Measurements from ENCODE around the gene CDKL5. TPM values are rescaled to one million over a fixed set of nuclear protein-coding genes. Genes with fewer than 3 reads are reported as not detected.

Gene CDKL5
- total and polyA plus RNA-seq, 3 experiments from 2014 or later = 1.2 to 2.6 (median 1.5) TPM

- no peaks in the 10 kb centered on the region for H3K9me3 Mint-ChIP-seq
- no peak overlapping the region for H3K27ac ChIP-seq (ENCODE audit: low read depth, low read length)
- H3K36me3 ChIP-seq (ENCODE audit: insufficient read depth, low read length) = no peaks in the 10 kb centered on the region
- ChIA-PET CTCF (no interaction called here), POLR2A (no interaction called here)
- peaks cover 0 to 2% (median 0%) of the 10 kb centered on the region in 3 donors for H3K4me1 Mint-ChIP-seq
- no peaks in the 10 kb centered on the region for H3K4me1 ChIP-seq (ENCODE audit: insufficient read depth, low read length)
- H3K27me3 Mint-ChIP-seq = peaks cover 0 to 4% of the 10 kb centered on the region in 2 donors
- no peaks in the 10 kb centered on the region for H3K27me3 ChIP-seq (ENCODE audit: insufficient read depth, low read length, poor library complexity, severe bottlenecking)
- no peak overlapping the region for H3K4me3 ChIP-seq (ENCODE audit: low read length)
- no peaks in the 10 kb centered on the region for H3K9me3 ChIP-seq (ENCODE audit: low read length)
- H3K36me3 Mint-ChIP-seq = peaks cover 0 to 3% (median 0%) of the 10 kb centered on the region in 3 donors
- no peak overlapping the region for H3K4me3 Mint-ChIP-seq
- no peak for DNase-seq
- H3K27ac Mint-ChIP-seq = no peak overlapping the region
These were observed 9.5 kb downstream of the CDKL5 start for GRCh38 chrX:18434896-18435295.

- Mint-ChIP-seq H3K36me3 (peaks cover 0 to 3% (median 0%) of the 10 kb centered on the region in 3 donors), H3K9me3 (no peaks in the 10 kb centered on the region), H3K27me3 (peaks cover 0 to 4% of the 10 kb centered on the region in 2 donors), H3K4me1 (peaks cover 0 to 3% (median 2%) of the 10 kb centered on the region in 3 donors), H3K4me3 (no peak overlapping the region), H3K27ac (peak overlapping the region in 2 of 8 donors; percentile 35 to 82)
- H3K4me3 ChIP-seq (ENCODE audit: low read length) = no peak overlapping the region
- H3K4me1 ChIP-seq (ENCODE audit: insufficient read depth, low read length) = no peaks in the 10 kb centered on the region
- no peaks in the 10 kb centered on the region for H3K9me3 ChIP-seq (ENCODE audit: low read length)
- POLR2A ChIA-PET = no interaction called here
- DNase-seq = no peak
- H3K36me3 ChIP-seq (ENCODE audit: insufficient read depth, low read length) = no peaks in the 10 kb centered on the region
- no peaks in the 10 kb centered on the region for H3K27me3 ChIP-seq (ENCODE audit: insufficient read depth, low read length, poor library complexity, severe bottlenecking)
- no peak overlapping the region for H3K27ac ChIP-seq (ENCODE audit: low read depth, low read length)
- CTCF ChIA-PET = no interaction called here
These were observed 10.6 kb downstream of the CDKL5 start for GRCh38 chrX:18436017-18436416.

- H3K9me3 Mint-ChIP-seq = no peaks in the 10 kb centered on the region
- Histone ChIP-seq H3K9me3 (ENCODE audit: low read length) (no peaks in the 10 kb centered on the region), H3K27me3 (ENCODE audit: insufficient read depth, low read length, poor library complexity, severe bottlenecking) (no peaks in the 10 kb centered on the region), H3K4me3 (ENCODE audit: low read length) (no peak overlapping the region), H3K36me3 (ENCODE audit: insufficient read depth, low read length) (no peaks in the 10 kb centered on the region), H3K4me1 (ENCODE audit: insufficient read depth, low read length) (no peaks in the 10 kb centered on the region), H3K27ac (ENCODE audit: low read depth, low read length) (no peak overlapping the region)
- peaks cover 6 to 11% (median 7%) of the 10 kb centered on the region in 3 donors for H3K4me1 Mint-ChIP-seq
- H3K4me3 Mint-ChIP-seq = no peak overlapping the region
- DNase-seq = no peak
- POLR2A ChIA-PET = no interaction called here
- H3K27ac Mint-ChIP-seq = no peak overlapping the region
- H3K27me3 Mint-ChIP-seq = peaks cover 0 to 7% of the 10 kb centered on the region in 2 donors
- CTCF ChIA-PET = no interaction called here
- peaks cover 0 to 3% (median 1%) of the 10 kb centered on the region in 3 donors for H3K36me3 Mint-ChIP-seq
These were observed 15.4 kb downstream of the CDKL5 start for GRCh38 chrX:18440835-18441234.

- Mint-ChIP-seq H3K36me3 (peaks cover 0 to 1% (median 0%) of the 10 kb centered on the region in 3 donors), H3K9me3 (no peaks in the 10 kb centered on the region), H3K27ac (no peak overlapping the region), H3K4me3 (no peak overlapping the region), H3K4me1 (peaks cover 5 to 11% (median 6%) of the 10 kb centered on the region in 3 donors), H3K27me3 (peaks cover 0 to 5% of the 10 kb centered on the region in 2 donors)
- no peaks in the 10 kb centered on the region for H3K36me3 ChIP-seq (ENCODE audit: insufficient read depth, low read length)
- no peak for DNase-seq
- no peak overlapping the region for H3K27ac ChIP-seq (ENCODE audit: low read depth, low read length)
- H3K4me1 ChIP-seq (ENCODE audit: insufficient read depth, low read length) = no peaks in the 10 kb centered on the region
- no peak overlapping the region for H3K4me3 ChIP-seq (ENCODE audit: low read length)
- H3K27me3 ChIP-seq (ENCODE audit: insufficient read depth, low read length, poor library complexity, severe bottlenecking) = no peaks in the 10 kb centered on the region
- CTCF ChIA-PET = no interaction called here
- no peaks in the 10 kb centered on the region for H3K9me3 ChIP-seq (ENCODE audit: low read length)
- POLR2A ChIA-PET = no interaction called here
These were observed 16.5 kb downstream of the CDKL5 start for GRCh38 chrX:18441780-18442367.

- Mint-ChIP-seq H3K9me3 (no peaks in the 10 kb centered on the region), H3K27me3 (peaks cover 0 to 5% of the 10 kb centered on the region in 2 donors), H3K27ac (no peak overlapping the region), H3K36me3 (peaks cover 0 to 3% (median 1%) of the 10 kb centered on the region in 3 donors), H3K4me1 (no peaks in the 10 kb centered on the region), H3K4me3 (no peak overlapping the region)
- ChIA-PET CTCF (no interaction called here), POLR2A (no interaction called here)
- H3K4me1 ChIP-seq (ENCODE audit: insufficient read depth, low read length) = no peaks in the 10 kb centered on the region
- no peak overlapping the region for H3K27ac ChIP-seq (ENCODE audit: low read depth, low read length)
- no peaks in the 10 kb centered on the region for H3K27me3 ChIP-seq (ENCODE audit: insufficient read depth, low read length, poor library complexity, severe bottlenecking)
- H3K4me3 ChIP-seq (ENCODE audit: low read length) = no peak overlapping the region
- no peaks in the 10 kb centered on the region for H3K36me3 ChIP-seq (ENCODE audit: insufficient read depth, low read length)
- no peaks in the 10 kb centered on the region for H3K9me3 ChIP-seq (ENCODE audit: low read length)
- DNase-seq = no peak
These were observed 23.0 kb downstream of the CDKL5 start for GRCh38 chrX:18448416-18448815.

GRCh38 chrX:18449236-18449635, 23.8 kb downstream of the CDKL5 start:
- no peak overlapping the region for H3K4me3 Mint-ChIP-seq
- Histone ChIP-seq H3K27me3 (ENCODE audit: insufficient read depth, low read length, poor library complexity, severe bottlenecking) (no peaks in the 10 kb centered on the region), H3K4me1 (ENCODE audit: insufficient read depth, low read length) (no peaks in the 10 kb centered on the region), H3K27ac (ENCODE audit: low read depth, low read length) (no peak overlapping the region), H3K9me3 (ENCODE audit: low read length) (no peaks in the 10 kb centered on the region), H3K4me3 (ENCODE audit: low read length) (no peak overlapping the region), H3K36me3 (ENCODE audit: insufficient read depth, low read length) (no peaks in the 10 kb centered on the region)
- peaks cover 0 to 3% (median 1%) of the 10 kb centered on the region in 3 donors for H3K36me3 Mint-ChIP-seq
- no peak for DNase-seq
- no peaks in the 10 kb centered on the region for H3K9me3 Mint-ChIP-seq
- H3K27me3 Mint-ChIP-seq = peaks cover 0 to 5% of the 10 kb centered on the region in 2 donors
- ChIA-PET CTCF (no interaction called here), POLR2A (no interaction called here)
- no peaks in the 10 kb centered on the region for H3K4me1 Mint-ChIP-seq
- H3K27ac Mint-ChIP-seq = no peak overlapping the region

GRCh38 chrX:18455384-18455783, 30.0 kb downstream of the CDKL5 start:
- peaks cover 0 to 5% (median 0%) of the 10 kb centered on the region in 3 donors for H3K4me1 Mint-ChIP-seq
- H3K27ac Mint-ChIP-seq = peak overlapping the region in 1 of 8 donors; percentile 19
- no peaks in the 10 kb centered on the region for H3K27me3 ChIP-seq (ENCODE audit: insufficient read depth, low read length, poor library complexity, severe bottlenecking)
- CTCF ChIA-PET = interaction anchor here (0.7 kb wide), 1 partner anchor 113 kb away, joined by 3 read pairs; no protein-coding TSS in a partner anchor
- no peaks in the 10 kb centered on the region for H3K4me1 ChIP-seq (ENCODE audit: insufficient read depth, low read length)
- H3K27ac ChIP-seq (ENCODE audit: low read depth, low read length) = no peak overlapping the region
- H3K9me3 Mint-ChIP-seq = no peaks in the 10 kb centered on the region
- H3K27me3 Mint-ChIP-seq = no peaks in the 10 kb centered on the region
- no peaks in the 10 kb centered on the region for H3K9me3 ChIP-seq (ENCODE audit: low read length)
- H3K4me3 Mint-ChIP-seq = no peak overlapping the region
- DNase-seq = no peak
- no peak overlapping the region for H3K4me3 ChIP-seq (ENCODE audit: low read length)
- H3K36me3 Mint-ChIP-seq = no peaks in the 10 kb centered on the region
- POLR2A ChIA-PET = no interaction called here
- no peaks in the 10 kb centered on the region for H3K36me3 ChIP-seq (ENCODE audit: insufficient read depth, low read length)

GRCh38 chrX:18457000-18457399, 31.6 kb downstream of the CDKL5 start:
- H3K27ac ChIP-seq (ENCODE audit: low read depth, low read length) = no peak overlapping the region
- no peak overlapping the region for H3K27ac Mint-ChIP-seq
- peaks cover 0 to 5% (median 0%) of the 10 kb centered on the region in 3 donors for H3K4me1 Mint-ChIP-seq
- H3K9me3 ChIP-seq (ENCODE audit: low read length) = no peaks in the 10 kb centered on the region
- no peaks in the 10 kb centered on the region for H3K36me3 ChIP-seq (ENCODE audit: insufficient read depth, low read length)
- H3K27me3 Mint-ChIP-seq = no peaks in the 10 kb centered on the region
- CTCF ChIA-PET = no interaction called here
- H3K4me3 Mint-ChIP-seq = no peak overlapping the region
- no peaks in the 10 kb centered on the region for H3K4me1 ChIP-seq (ENCODE audit: insufficient read depth, low read length)
- H3K9me3 Mint-ChIP-seq = no peaks in the 10 kb centered on the region
- H3K27me3 ChIP-seq (ENCODE audit: insufficient read depth, low read length, poor library complexity, severe bottlenecking) = no peaks in the 10 kb centered on the region
- no peaks in the 10 kb centered on the region for H3K36me3 Mint-ChIP-seq
- POLR2A ChIA-PET = no interaction called here
- no peak for DNase-seq
- no peak overlapping the region for H3K4me3 ChIP-seq (ENCODE audit: low read length)
